Effector CD4-positive, alpha-beta T cell (primary cell): ENCODE results near the gene ATG4C.
"Not testable (repeated sequence)": the region's sequence is repeated elsewhere in the genome, so short reads cannot be mapped to it uniquely, and the experiment has no call there.

Source experiments
- DNase-seq: peaks from one replicate; pipeline ENCODE4 v3.0.0-alpha.2; 2020
- total RNA-seq: gene quantifications from one replicate; lab custom pipeline; 2026; lab: John Stamatoyannopoulos, UW

The ATG4C gene
- total RNA-seq: 4.7 reads per million, percentile 18 among the genes with 10 or more reads in this experiment

- DNase-seq: peak; percentile 95
These were observed at the start of gene ATG4C for GRCh38 chr1:62783736-62784508. ATG4C (plus strand) TSS chr1:62784132; CDS start chr1:62803787, 19,655 bp downstream.

- no peak for DNase-seq
These were observed 48.3 kb upstream of the ATG4C start for GRCh38 chr1:62735491-62736171.

- DNase-seq: not testable (repeated sequence)
These were observed 43.2 kb upstream of the ATG4C start for GRCh38 chr1:62740701-62741100.

GRCh38 chr1:62744611-62745577, 39.0 kb upstream of the ATG4C start:
- no peak for DNase-seq

GRCh38 chr1:62746086-62746808, 37.7 kb upstream of the ATG4C start:
- DNase-seq: no peak

GRCh38 chr1:62746809-62747138, 37.2 kb upstream of the ATG4C start:
- no peak for DNase-seq

- DNase-seq: no peak
These were observed 30.6 kb upstream of the ATG4C start for GRCh38 chr1:62753031-62753965.

GRCh38 chr1:62754938-62755337, 29.0 kb upstream of the ATG4C start:
- DNase-seq: not testable (repeated sequence)

GRCh38 chr1:62756255-62756884, 27.6 kb upstream of the ATG4C start:
- DNase-seq: not testable (repeated sequence)

GRCh38 chr1:62759232-62759875, 24.6 kb upstream of the ATG4C start:
- not testable (repeated sequence) for DNase-seq

GRCh38 chr1:62760021-62760782, 23.7 kb upstream of the ATG4C start:
- not testable (repeated sequence) for DNase-seq

GRCh38 chr1:62761223-62761870, 22.6 kb upstream of the ATG4C start:
- DNase-seq: not testable (repeated sequence)

- not testable (repeated sequence) for DNase-seq
These were observed 21.9 kb upstream of the ATG4C start for GRCh38 chr1:62762027-62762426.

- DNase-seq: no peak
These were observed 18.0 kb upstream of the ATG4C start for GRCh38 chr1:62765981-62766380.

- not testable (repeated sequence) for DNase-seq
These were observed 15.4 kb upstream of the ATG4C start for GRCh38 chr1:62768551-62768950.

GRCh38 chr1:62772607-62773295, 11.2 kb upstream of the ATG4C start:
- DNase-seq: no peak

GRCh38 chr1:62774006-62774405, 9.9 kb upstream of the ATG4C start:
- no peak for DNase-seq
